Fibroblast of skin of abdomen (primary cell): ENCODE measurements around the gene FOXO3.

Experiments
- DNase-seq: peaks from one replicate; pipeline ENCODE4 v3.0.0-alpha.2; 2013

The FOXO3 gene

DNA sequence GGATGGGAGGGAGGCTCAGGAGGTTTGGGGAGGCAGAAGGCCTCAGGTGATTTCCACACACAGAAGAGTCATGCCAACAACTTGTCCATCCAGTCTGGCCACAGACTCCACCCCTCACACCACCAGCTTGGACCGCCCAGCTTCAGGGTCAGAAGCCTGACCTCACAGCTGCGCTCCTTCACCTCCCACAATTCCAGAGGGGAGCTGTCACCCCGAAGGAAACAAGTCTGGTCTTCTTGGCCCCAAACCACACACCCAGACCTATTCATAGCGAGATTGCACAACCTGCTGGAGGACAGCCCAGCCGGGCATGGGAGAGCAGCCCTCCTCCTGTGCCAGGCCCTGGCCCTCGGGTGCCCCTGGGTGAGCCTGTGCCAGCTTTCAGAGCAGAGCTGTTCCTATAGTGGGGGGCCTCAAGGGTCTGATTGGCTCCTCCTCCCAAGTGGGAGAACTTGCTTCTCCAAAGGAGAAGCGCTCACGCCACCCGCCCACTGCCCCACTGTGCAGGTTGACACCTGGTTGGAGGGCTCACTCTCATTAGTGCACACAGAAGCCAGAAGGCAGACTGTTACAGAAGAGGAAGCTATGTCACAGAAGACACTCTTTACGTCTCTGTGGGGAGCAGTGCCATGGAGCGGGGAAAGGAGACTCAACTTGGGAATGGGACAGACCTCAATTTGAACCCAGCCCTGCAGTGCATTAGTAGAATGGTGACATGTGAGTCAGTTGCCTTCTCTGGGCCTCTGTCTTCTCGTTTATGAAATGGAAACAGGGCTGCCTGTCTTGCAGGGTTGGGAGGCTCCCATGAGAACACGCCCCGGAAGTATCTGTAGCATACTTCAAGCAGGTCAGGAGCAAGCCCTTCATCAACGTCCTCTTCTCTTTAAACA, 128.8 kb downstream of the FOXO3 start:
- DNase-seq = peak; percentile 39

DNA sequence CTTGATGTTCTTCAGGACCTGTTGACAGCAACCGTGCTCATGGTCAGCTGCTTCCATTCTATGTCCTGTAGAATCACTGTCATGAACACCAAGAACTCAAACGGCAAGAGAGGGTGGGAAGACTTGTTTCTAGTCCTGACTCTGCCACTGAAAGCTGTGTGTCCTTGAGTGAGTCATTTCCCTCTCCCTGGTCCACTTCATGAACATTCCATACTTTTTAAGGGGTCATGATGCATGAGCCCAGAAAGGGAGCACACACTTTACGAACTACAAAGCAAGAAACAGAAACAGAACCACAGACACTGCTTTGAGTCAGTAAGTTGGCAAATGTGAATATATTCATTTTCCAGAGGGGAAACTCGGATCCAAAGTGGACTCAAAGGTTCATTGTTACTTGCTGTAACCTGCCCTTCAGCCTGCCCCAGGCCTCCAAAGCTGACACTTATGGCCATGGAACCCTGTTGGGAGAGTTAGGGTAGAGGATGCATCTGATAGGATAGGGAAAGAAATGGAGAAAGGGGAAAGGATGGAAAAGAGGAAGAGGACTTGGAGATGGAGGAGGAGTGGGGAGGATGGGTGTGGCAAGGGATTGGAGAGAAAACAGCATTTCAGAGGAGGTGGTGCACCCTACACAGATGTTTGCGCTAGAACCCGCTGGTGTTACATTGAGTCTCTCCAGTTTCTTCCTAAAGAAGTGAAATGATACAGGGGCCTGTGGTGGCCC, 129.8 kb downstream of the FOXO3 start:
- no peak for DNase-seq

DNA sequence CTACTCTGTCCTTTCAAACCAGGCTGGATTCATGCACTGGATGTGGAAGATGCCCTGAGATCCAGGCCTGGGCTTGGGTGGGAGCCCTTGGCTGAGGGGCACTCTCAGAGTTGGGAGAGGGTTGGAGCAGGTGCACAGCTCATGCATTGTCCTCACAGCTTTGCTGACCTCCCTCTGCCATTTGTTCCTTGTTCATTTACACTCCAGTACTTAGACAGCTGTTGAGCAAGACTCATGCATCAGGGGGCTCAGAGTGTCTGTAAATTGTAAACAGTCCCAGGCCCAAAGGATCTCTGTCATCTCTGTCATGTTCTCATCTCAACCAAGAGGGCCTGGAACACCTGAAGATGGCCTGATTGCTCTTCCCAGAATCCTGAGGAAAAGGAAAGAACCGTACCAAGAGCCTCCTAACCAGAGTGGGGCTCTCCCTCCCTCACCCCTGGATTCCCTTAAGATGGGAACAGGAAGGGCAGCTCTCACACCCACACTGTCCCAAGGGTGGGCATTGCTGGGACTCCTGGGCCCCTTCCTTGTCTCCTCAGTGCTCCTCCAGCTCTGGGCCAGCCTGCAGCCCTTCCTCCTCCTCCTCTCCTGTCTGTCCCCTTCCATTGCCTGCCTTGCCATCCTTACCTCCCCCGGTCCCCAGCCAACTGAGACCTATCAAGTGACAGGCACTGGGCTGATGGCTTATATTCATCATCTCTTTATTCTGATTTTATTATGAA, 132.9 kb downstream of the FOXO3 start:
- no peak for DNase-seq

GRCh38 chr6:108694816-108695215, 134.1 kb downstream of the FOXO3 start:
- DNase-seq = no peak

GRCh38 chr6:108697561-108698161, 136.9 kb downstream of the FOXO3 start:
- DNase-seq = no peak

DNA sequence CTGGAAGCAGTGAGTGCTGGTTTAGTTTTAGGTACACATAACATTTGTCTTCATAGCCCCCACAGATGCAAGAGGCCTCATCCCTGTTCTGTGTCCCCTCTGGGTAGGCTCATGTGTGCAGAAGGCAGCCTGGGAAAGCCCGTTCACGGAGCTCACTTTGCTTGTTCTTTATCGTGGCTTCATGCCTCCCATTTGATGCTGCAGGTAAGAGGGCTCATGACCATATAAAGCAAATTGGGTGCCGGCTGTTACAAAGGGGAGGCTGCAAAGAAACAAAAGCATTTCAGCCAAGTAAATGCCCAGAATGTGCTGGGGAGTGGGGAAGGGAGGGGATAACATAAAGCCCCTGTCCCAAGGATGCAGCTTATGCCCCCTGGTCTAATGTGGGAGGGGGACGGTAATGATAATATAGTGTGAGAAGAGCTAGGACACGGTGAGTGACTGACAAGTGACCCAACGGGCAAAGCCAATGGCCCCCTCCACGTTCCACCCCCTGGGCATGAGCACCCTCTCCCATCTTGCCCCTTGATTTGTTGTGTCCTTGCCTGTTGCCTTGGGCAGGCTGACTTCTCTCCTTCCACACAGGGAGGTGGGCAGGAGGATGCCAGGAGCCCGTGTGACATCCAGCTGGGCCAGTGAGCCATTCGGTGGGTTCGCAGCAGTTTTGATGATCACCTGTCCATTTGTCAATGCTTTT, 138.0 kb downstream of the FOXO3 start:
- DNase-seq = no peak

GRCh38 chr6:108699290-108700041, 138.7 kb downstream of the FOXO3 start:
- no peak for DNase-seq

- DNase-seq = no peak
These were observed 141.6 kb downstream of the FOXO3 start for GRCh38 chr6:108702106-108702851.

- DNase-seq = no peak
These were observed 145.9 kb downstream of the FOXO3 start for GRCh38 chr6:108706649-108707048.

GRCh38 chr6:108707328-108707976, 146.7 kb downstream of the FOXO3 start:
- DNase-seq = no peak

DNA sequence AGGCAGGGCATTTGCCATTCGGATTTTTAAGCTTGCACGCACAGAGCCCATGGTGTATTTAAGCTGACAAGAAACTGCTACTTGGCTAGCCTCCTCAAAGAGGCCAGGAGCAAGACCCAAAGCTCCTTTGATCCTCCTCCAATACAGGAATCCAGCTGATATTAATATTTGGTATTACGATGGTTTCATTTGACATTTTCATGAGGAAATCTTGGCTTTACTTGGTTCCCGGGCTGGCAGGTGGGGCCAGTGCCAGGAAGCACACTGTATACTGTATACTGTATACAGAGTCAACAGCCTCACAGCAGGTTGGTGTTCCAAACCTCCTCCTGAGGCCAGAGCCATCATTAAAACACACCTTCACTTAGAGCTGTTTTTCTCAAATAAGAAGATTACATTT, 149.3 kb downstream of the FOXO3 start:
- DNase-seq = no peak

- no peak for DNase-seq
These were observed 149.8 kb downstream of the FOXO3 start for GRCh38 chr6:108710551-108710950.

DNA sequence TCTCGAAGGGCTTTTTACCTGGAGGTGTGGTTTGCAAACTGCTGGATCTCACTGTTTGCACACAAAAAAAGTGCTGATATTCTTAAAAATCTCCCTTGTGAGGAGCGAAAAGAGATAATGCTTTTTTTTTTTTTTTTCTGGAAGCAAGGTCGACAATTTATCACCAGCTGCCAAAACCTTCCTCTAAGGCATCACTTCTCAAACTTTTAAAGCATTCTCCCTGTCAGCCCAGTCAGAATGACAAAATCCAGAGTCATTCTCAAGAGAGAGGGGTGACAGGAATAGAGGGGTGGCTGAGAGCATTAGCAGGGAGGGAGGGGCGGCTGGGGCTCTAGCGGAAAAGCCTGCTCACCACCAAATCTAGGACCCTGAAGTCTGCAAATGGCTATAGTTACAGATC, 150.4 kb downstream of the FOXO3 start:
- DNase-seq = no peak

DNA sequence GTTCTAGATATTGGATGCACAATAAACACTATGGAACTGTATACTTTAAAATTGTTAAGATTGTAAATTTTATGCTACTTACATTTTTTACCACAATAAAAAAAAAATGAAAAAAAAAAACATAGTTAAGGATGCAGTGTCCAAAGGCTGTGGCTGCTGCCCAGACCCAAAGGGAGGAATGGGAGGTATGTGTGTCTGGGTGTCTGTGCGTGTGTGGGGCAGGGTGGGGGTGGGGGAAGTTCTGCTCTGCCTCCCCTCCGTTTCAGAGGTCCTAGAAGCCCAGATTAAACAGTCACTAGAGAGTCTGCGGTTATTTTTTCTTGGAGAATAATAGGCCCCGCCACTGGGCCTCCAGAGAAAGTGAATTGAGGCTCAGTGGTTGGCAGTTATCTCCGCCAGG, 151.1 kb downstream of the FOXO3 start:
- DNase-seq = peak; percentile 59

DNA sequence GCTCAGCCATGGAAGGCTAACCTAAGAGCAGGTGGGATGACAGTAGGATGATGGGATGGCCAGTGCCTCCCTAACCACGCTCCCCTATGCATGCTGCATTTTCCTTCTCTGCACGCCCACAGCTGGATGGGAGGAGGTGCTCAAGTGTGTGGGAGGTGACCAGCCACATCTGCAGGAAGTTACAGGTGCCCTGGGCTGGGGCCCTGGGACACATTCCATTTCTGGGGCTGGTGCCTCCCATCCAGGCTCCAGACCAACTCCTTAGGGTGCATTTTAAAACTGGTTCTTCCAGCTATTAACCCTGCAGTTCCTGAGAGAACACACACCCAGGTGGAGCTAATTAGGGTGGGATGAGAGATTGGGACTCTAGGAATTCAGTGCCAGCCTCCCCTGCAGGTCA, 152.2 kb downstream of the FOXO3 start:
- no peak for DNase-seq

GRCh38 chr6:108714101-108714765, 153.5 kb downstream of the FOXO3 start:
- DNase-seq = peak; percentile 65

DNA sequence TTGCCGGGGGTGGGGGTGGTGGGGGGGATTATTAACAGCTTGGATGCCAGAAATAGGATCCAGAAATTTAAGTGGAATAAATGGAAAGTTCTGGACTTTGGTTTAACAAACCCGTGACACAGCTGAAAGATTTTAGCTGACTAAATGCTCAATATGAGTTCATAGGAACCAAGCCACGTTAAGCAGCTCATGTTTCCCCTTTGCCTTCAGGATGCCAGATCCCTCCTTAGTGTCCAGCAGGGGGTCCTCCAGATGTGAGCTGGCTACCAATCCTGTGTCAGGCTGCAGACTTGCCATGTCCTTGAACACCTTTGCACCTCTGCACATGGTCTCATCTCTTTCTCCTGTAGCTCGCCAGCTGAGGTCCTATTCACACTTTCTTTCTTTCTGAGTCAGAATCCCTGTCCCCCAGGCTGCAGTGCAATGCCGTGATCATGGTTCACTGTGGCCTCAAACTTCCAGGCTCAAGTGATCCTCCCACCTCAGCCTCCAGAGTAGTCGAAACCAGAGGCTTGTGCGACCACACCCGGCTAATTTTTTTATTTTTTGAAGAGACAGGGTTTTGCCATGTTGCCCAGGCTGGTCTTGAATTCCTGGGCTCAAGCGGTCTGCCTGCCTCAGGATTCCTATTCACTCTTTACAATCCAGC, 154.2 kb downstream of the FOXO3 start:
- DNase-seq = peak; percentile 47

DNA sequence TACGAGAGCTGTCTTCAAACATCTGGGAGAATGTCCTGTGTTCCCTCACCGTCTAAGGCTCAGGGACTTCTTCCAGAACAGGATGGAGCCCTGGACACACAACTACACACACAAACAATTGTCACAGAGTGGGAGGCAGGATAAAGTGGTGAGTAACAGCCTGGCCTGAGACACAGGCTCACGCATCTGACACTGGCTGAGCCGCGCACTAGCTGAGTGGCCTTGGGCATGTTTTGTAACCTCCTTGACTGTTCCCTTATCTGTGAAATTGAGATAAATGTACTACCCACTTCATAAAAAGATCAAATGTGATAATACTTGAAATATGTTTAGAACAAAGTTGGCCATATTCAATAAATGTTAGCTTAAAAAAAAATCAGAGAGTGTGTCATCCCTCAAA, 155.1 kb downstream of the FOXO3 start:
- DNase-seq = no peak
